ENCODE measurements around the gene PDZK1IP1. TPM values are rescaled to one million over a fixed set of nuclear protein-coding genes. Genes with fewer than 3 reads are reported as not detected.
"Not testable (repeated sequence)": the region's sequence is repeated elsewhere in the genome, so short reads cannot be mapped to it uniquely, and the experiment has no call there.

PDZK1IP1 gene
- total RNA-seq, 2 donors from 2014 or later: 5.9 to 36.1 TPM

DNA sequence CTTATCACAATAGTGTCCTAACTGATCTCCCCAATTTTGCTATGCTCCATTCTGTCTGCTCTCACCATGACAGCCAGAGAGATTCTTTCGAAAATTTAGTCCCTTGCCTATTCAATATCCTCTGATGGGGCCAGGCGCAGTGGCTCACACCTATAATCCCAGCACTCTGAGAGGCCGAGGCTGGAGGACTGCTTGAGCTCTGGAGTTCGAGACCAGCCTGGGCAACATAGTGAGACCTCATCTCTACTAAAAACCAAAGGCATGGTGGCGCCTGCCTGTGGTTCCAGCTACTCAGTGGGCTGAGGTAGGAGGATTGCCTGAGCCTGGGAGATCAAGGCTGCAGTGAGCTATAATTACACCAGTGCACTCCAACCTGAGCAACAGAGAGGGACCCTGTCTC is 16.1 kb upstream of the PDZK1IP1 start:
- intact Hi-C loops (cut with DNase I): no loop called here
- TF ChIP-seq, protein P1, sequence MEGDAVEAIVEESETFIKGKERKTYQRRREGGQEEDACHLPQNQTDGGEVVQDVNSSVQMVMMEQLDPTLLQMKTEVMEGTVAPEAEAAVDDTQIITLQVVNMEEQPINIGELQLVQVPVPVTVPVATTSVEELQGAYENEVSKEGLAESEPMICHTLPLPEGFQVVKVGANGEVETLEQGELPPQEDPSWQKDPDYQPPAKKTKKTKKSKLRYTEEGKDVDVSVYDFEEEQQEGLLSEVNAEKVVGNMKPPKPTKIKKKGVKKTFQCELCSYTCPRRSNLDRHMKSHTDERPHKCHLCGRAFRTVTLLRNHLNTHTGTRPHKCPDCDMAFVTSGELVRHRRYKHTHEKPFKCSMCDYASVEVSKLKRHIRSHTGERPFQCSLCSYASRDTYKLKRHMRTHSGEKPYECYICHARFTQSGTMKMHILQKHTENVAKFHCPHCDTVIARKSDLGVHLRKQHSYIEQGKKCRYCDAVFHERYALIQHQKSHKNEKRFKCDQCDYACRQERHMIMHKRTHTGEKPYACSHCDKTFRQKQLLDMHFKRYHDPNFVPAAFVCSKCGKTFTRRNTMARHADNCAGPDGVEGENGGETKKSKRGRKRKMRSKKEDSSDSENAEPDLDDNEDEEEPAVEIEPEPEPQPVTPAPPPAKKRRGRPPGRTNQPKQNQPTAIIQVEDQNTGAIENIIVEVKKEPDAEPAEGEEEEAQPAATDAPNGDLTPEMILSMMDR (IDR thresholded peaks at IDR 0.05): no peak
- TF ChIP-seq POLR2AphosphoS5 (IDR thresholded peaks at IDR 0.05): no peak
- no peak for TF ChIP-seq POLR2A (IDR thresholded peaks at IDR 0.05)
- no peaks in the 10 kb centered on the region for H3K4me1 ChIP-seq (replicated peaks)
- H3K4me3 ChIP-seq: no peak overlapping the region
- WGBS: 94% methylated on average over 5 of the region's 5 CpGs
- H3K27me3 ChIP-seq (replicated peaks; ENCODE audit: insufficient read depth): peaks cover 3% of the 10 kb centered on the region
- no peak for DNase-seq (ENCODE audit: low spot score)
- H3K27ac ChIP-seq: no peak overlapping the region
- H3K9me3 ChIP-seq: no peaks in the 10 kb centered on the region
- no peaks in the 10 kb centered on the region for H3K36me3 ChIP-seq

DNA sequence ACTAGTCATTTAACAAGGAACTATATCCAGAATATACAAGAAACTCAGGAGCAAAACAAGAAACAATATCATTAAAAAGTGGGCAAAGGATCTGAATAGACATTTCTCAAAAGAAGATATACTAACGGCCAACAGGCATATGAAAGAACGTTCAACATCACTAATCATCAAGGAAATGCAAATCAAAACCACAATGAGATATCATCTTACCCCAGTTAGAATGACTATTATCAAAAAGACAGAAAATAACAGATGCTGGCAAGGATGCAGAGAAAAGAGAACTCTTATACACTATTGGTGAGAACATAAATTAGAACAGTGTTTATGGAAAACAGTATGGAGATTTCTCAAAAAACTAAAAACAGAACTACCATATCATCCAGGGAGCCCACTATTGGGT is 13.7 kb upstream of the PDZK1IP1 start:
- H3K4me3 ChIP-seq; H3K27me3 ChIP-seq (replicated peaks; ENCODE audit: insufficient read depth); H3K4me1 ChIP-seq (replicated peaks); H3K9me3 ChIP-seq; DNase-seq (ENCODE audit: low spot score); H3K27ac ChIP-seq; H3K36me3 ChIP-seq; intact Hi-C loops (cut with DNase I): not testable (repeated sequence)
- WGBS: 45% methylated on average over 2 of the region's 2 CpGs

DNA sequence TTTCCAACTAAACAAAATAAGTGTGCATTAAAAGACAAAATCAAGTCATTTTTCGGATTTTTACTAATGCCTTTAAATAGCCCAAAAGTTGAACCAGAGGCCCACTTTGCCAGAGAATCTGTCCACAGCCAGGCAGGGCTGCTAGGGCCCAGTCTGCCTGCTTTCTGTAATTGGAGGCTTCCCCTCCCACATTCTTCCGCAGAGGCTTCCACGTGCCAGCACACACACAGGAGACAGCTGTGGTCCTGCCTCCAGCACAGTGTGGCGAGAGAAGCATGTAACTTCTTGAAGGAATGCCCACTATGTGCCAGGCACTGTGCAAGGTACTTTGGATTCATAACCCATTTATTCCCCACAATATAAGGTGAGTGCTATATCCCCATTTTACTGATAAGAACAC is 11.3 kb upstream of the PDZK1IP1 start:
- WGBS: 24% methylated on average over 4 of the region's 4 CpGs
- TF ChIP-seq POLR2AphosphoS5 (IDR thresholded peaks at IDR 0.05): no peak
- TF ChIP-seq, protein P1 (IDR thresholded peaks at IDR 0.05): no peak
- no peak for TF ChIP-seq POLR2A (IDR thresholded peaks at IDR 0.05)
- Histone ChIP-seq H3K27ac (no peak overlapping the region), H3K9me3 (no peaks in the 10 kb centered on the region), H3K4me1 (replicated peaks) (no peaks in the 10 kb centered on the region), H3K27me3 (replicated peaks; ENCODE audit: insufficient read depth) (no peaks in the 10 kb centered on the region), H3K4me3 (no peak overlapping the region), H3K36me3 (no peaks in the 10 kb centered on the region)
- DNase-seq (ENCODE audit: low spot score): no peak
- intact Hi-C loops (cut with DNase I): no loop called here

DNA sequence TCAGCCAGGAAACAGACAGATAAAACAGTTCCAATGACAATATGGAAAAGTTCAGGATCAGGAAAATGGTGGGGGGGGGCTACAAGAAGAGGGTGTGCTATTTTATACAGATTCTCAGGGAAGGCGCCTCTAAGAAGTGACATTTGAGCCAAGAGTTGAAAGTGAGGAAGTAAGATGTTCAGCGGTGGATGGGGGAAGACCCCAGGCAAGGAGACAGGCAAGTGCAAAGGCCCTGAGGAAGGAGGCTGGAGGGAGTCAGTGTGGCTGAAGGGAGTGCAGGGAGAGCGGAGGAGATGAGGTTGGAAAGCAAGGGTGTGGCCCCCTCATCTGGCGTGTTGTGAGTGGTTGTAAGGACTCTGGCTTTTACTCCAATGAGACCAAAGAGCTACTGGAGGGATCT is 8.4 kb upstream of the PDZK1IP1 start:
- H3K27ac ChIP-seq: no peak overlapping the region
- DNase-seq (ENCODE audit: low spot score): no peak
- H3K36me3 ChIP-seq: no peaks in the 10 kb centered on the region
- no peaks in the 10 kb centered on the region for H3K27me3 ChIP-seq (replicated peaks; ENCODE audit: insufficient read depth)
- WGBS: 85% methylated on average over 4 of the region's 4 CpGs
- no peak overlapping the region for H3K4me3 ChIP-seq
- TF ChIP-seq, protein P1 (IDR thresholded peaks at IDR 0.05): no peak
- TF ChIP-seq POLR2A (IDR thresholded peaks at IDR 0.05) (no peak), POLR2AphosphoS5 (IDR thresholded peaks at IDR 0.05) (no peak)
- intact Hi-C loops (cut with DNase I): loop anchor here (10.0 kb wide), 1 partner anchor 67 kb away; no protein-coding TSS in a partner anchor
- H3K9me3 ChIP-seq: no peaks in the 10 kb centered on the region
- H3K4me1 ChIP-seq (replicated peaks): no peaks in the 10 kb centered on the region

DNA sequence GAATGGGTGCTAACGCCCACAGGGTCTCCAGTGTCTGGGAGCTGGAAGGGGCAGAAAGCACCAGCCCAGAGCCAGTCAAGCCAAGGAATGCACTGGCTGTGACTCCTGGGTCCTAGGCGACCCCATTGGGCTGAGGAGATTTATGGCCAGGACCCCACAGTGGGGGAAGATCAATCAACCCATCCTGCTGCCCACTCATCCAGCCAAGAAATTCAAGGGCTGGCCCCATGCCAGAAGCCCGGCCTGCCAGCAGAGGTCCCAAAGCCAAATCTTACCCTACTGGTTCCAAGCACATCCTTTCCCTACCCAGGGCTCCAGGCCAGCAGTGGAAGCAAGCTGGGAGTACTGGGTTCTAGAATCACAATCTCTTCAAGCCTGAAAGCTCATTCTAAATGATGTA is 6.8 kb upstream of the PDZK1IP1 start:
- no peak overlapping the region for H3K27ac ChIP-seq
- TF ChIP-seq POLR2A (IDR thresholded peaks at IDR 0.05): no peak
- TF ChIP-seq POLR2AphosphoS5 (IDR thresholded peaks at IDR 0.05): no peak
- TF ChIP-seq, protein P1 (IDR thresholded peaks at IDR 0.05): no peak
- intact Hi-C loops (cut with DNase I): loop anchor here (10.0 kb wide), 1 partner anchor 68 kb away; no protein-coding TSS in a partner anchor
- H3K27me3 ChIP-seq (replicated peaks; ENCODE audit: insufficient read depth): no peaks in the 10 kb centered on the region
- no peaks in the 10 kb centered on the region for H3K9me3 ChIP-seq
- H3K4me3 ChIP-seq: no peak overlapping the region
- no peak for DNase-seq (ENCODE audit: low spot score)
- no peaks in the 10 kb centered on the region for H3K4me1 ChIP-seq (replicated peaks)
- H3K36me3 ChIP-seq: no peaks in the 10 kb centered on the region
- 44% methylated on average over 3 of the region's 3 CpGs for WGBS

DNA sequence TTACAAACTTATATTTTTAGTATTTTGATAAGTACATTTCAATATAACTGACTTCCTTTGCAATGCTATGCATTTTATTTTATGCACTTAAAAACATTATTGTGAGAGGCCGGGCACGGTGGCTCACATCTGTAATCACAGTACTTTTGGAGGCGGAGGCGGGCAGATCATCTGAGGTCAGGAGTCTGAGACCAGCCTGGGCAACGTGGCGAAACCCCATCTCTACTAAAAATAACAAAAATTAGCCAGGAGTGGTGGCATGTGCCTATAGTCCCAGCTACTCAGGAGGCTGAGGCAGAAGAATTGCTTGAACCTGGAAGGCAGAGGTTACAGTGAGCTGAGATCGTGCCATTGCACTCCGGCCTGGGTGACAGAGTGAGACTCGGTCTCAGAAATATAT is 6.1 kb upstream of the PDZK1IP1 start:
- not testable (repeated sequence) for H3K27me3 ChIP-seq (replicated peaks; ENCODE audit: insufficient read depth); DNase-seq (ENCODE audit: low spot score); H3K27ac ChIP-seq; H3K4me1 ChIP-seq (replicated peaks); H3K9me3 ChIP-seq; H3K4me3 ChIP-seq; H3K36me3 ChIP-seq
- intact Hi-C loops (cut with DNase I): loop anchor here (10.0 kb wide), 1 partner anchor 69 kb away; no protein-coding TSS in a partner anchor
- 89% methylated on average over 9 of the region's 9 CpGs for WGBS
